D721Med (cell line): ENCODE results near the gene SH2D4B.

Experiments used
- DNase-seq: peaks from one replicate; pipeline ENCODE4 v3.0.0; 2011; ENCODE audit warnings: low spot score; ENCODE audit not compliant: insufficient read length
- FAIRE-seq: peaks from 2 replicates; lab custom pipeline; 2011; peaks lifted over from hg19 to GRCh38; lab: Jason Lieb, UNC
- TF ChIP-seq, protein P1 (sequence below): IDR thresholded peaks from 2 replicates; pipeline ENCODE4 v1.5.1; 2012; ENCODE audit warnings: mild to moderate bottlenecking, control low read depth; ENCODE audit not compliant: insufficient read depth; ENCODE audit errors: missing control alignments

Gene SH2D4B

GRCh38 chr10:80609331-80609730, 71.6 kb downstream of the SH2D4B start:
- FAIRE-seq (no peak), DNase-seq (no peak)
- TF ChIP-seq, protein P1, sequence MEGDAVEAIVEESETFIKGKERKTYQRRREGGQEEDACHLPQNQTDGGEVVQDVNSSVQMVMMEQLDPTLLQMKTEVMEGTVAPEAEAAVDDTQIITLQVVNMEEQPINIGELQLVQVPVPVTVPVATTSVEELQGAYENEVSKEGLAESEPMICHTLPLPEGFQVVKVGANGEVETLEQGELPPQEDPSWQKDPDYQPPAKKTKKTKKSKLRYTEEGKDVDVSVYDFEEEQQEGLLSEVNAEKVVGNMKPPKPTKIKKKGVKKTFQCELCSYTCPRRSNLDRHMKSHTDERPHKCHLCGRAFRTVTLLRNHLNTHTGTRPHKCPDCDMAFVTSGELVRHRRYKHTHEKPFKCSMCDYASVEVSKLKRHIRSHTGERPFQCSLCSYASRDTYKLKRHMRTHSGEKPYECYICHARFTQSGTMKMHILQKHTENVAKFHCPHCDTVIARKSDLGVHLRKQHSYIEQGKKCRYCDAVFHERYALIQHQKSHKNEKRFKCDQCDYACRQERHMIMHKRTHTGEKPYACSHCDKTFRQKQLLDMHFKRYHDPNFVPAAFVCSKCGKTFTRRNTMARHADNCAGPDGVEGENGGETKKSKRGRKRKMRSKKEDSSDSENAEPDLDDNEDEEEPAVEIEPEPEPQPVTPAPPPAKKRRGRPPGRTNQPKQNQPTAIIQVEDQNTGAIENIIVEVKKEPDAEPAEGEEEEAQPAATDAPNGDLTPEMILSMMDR: no peak

GRCh38 chr10:80611481-80612185, 73.9 kb downstream of the SH2D4B start:
- FAIRE-seq (no peak), DNase-seq (no peak)
- TF ChIP-seq, protein P1: no peak

GRCh38 chr10:80612261-80612660, 74.6 kb downstream of the SH2D4B start:
- no peak for DNase-seq
- TF ChIP-seq, protein P1: no peak

GRCh38 chr10:80613466-80614170, 75.9 kb downstream of the SH2D4B start:
- TF ChIP-seq, protein P1: no peak
- FAIRE-seq: no peak

More at GRCh38 chr10:80612261-80612660, 74.6 kb downstream of the SH2D4B start:
- no peak for FAIRE-seq

DNA sequence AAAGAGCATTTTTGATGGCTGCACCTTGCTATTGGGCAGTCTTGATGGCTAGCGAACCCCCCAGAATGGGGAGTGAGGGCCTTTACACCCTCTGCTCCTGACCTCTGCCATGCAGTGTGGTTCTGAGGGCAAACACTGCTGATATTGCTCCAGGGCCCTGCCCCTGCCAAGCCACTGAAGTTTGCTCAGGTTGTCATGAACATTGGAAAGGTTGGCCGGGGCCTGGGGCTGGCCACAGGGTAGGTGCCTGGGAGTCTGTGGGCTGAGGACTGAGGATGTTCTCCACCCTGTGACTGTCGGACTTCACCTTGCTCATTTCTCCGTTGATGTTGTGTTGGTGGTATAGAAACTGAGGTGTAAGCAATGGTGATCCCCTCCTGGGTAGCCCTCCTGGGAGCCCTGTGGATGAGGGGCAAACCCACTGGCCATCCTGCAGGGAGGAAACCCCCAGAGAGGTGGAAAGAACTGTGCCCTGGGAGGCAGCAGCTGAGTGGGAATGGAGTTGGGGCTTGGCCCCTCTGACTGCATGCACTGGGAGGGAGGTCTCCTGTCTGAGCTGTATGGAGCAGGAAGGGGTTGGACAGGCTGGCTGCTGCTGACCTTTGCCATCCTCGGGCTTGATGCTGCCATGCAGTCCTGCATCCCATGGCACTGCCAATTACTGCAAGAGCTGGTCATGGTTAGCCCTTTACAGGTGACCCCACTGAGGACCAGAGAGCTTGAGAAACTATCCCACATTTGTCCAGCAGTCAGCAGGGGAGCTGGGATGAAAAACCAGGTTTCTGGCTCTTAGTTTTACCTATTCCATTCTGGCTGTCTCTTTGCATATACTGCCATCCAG, 77.1 kb downstream of the SH2D4B start:
- TF ChIP-seq, protein P1: no peak
- DNase-seq: no peak
- no peak for FAIRE-seq

More at GRCh38 chr10:80613466-80614170, 75.9 kb downstream of the SH2D4B start:
- no peak for DNase-seq

GRCh38 chr10:80617807-80618206, 80.1 kb downstream of the SH2D4B start:
- DNase-seq (no peak), FAIRE-seq (no peak)
- TF ChIP-seq, protein P1: no peak
